AG10803 (cell line): ENCODE results near the gene ALKBH3.

Source experiments
- DNase-seq: peaks from one replicate; pipeline ENCODE4 v3.0.0; 2010; ENCODE audit warnings: low read depth
- H3K4me3 ChIP-seq: 2 replicates; pipeline ENCODE4 v1.5.1; 2011; ENCODE audit warnings: mild to moderate bottlenecking, low read length, control low read depth
- TF ChIP-seq, protein P1 (sequence below): conservative IDR thresholded peaks from 2 replicates; pipeline ENCODE4 v1.5.1; 2011; ENCODE audit warnings: mild to moderate bottlenecking, low read length, control low read depth, inconsistent platforms

The ALKBH3 gene

DNA sequence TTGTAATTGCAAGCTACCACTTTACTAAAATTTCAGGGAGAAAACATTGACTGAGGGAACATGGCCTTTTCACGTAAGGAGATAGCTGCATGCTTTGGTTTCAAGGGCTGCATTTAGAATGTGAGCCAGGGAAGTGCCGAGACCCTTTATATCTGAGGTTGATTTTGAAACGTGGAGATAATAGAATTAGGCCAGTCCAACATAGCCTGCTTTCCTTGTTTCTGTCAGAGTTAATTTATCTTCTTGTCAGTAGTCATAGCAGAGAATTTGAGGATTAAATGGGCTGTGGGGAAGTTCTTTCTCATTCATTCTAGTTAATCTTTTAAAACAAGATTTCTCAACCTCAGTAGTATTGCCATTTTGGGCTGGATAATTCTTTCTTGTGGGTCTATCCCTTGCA, 12.2 kb downstream of the ALKBH3 start:
- TF ChIP-seq, protein P1, sequence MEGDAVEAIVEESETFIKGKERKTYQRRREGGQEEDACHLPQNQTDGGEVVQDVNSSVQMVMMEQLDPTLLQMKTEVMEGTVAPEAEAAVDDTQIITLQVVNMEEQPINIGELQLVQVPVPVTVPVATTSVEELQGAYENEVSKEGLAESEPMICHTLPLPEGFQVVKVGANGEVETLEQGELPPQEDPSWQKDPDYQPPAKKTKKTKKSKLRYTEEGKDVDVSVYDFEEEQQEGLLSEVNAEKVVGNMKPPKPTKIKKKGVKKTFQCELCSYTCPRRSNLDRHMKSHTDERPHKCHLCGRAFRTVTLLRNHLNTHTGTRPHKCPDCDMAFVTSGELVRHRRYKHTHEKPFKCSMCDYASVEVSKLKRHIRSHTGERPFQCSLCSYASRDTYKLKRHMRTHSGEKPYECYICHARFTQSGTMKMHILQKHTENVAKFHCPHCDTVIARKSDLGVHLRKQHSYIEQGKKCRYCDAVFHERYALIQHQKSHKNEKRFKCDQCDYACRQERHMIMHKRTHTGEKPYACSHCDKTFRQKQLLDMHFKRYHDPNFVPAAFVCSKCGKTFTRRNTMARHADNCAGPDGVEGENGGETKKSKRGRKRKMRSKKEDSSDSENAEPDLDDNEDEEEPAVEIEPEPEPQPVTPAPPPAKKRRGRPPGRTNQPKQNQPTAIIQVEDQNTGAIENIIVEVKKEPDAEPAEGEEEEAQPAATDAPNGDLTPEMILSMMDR: no peak
- H3K4me3 ChIP-seq: no peak overlapping the region
- DNase-seq: no peak

DNA sequence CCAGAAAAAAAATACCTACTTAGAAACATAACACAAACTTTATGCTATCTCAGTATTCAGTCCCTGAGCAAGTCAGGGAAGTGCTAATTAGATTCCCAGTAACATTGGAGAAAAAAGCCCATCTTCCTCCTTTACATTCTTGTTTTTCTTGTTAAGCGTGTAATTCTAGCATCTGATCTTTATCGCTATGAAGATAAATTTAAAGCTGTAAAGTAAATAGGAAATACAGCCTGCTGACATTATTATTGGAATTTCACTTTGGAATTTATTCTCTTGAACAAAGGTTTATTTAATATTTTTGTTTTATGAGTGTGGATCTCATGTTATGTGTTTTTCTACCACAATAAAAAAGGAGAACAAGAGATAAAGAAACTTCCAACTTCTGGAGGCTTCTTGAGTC, 13.9 kb downstream of the ALKBH3 start:
- DNase-seq: no peak
- TF ChIP-seq, protein P1: no peak
- H3K4me3 ChIP-seq: no peak overlapping the region

- TF ChIP-seq, protein P1: no peak
- H3K4me3 ChIP-seq: no peak overlapping the region
- no peak for DNase-seq
Measured at GRCh38 chr11:43895601-43896000, 15.0 kb downstream of the ALKBH3 start.

GRCh38 chr11:43898574-43898973, 17.9 kb downstream of the ALKBH3 start:
- DNase-seq: no peak
- TF ChIP-seq, protein P1: no peak
- no peak overlapping the region for H3K4me3 ChIP-seq

GRCh38 chr11:43899094-43899493, 18.5 kb downstream of the ALKBH3 start:
- TF ChIP-seq, protein P1: no peak
- DNase-seq: no peak
- no peak overlapping the region for H3K4me3 ChIP-seq

- H3K4me3 ChIP-seq: no peak overlapping the region
- TF ChIP-seq, protein P1: no peak
- DNase-seq: no peak
Measured at GRCh38 chr11:43901551-43901950, 20.9 kb downstream of the ALKBH3 start.

GRCh38 chr11:43903078-43903477, 22.4 kb downstream of the ALKBH3 start:
- TF ChIP-seq, protein P1: no peak
- no peak for DNase-seq
- no peak overlapping the region for H3K4me3 ChIP-seq
